Liver (tissue), 3 donors: ENCODE measurements around the gene ZNF467.

Experiments used
- ATF3 ChIP-seq: IDR thresholded peaks from 2 replicates; pipeline ENCODE4 v1.6.1; 2016; ENCODE audit warnings: antibody characterized with exemption
- CTCF ChIP-seq: fragments of 150-350 bp; IDR thresholded peaks from 2 replicates; pipeline ENCODE4 v1.5.1; 2017; ENCODE audit warnings: improper control_type of control experiment, low read depth, low read length; ENCODE audit not compliant: missing input control
- FOXA1 ChIP-seq: IDR thresholded peaks from 2 replicates; pipeline ENCODE4 v1.6.1; 2016; ENCODE audit warnings: antibody characterized with exemption
- GABPA ChIP-seq, 2 donors: IDR thresholded peaks in 1 of 2; conservative IDR thresholded peaks in 1 of 2; 2 replicates each; pipeline ENCODE4 v1.6.1; 2016; ENCODE audit warnings: antibody characterized with exemption in 2 of 2, mild to moderate bottlenecking in 1 of 2, moderate library complexity in 1 of 2
- JUND ChIP-seq, 2 donors: IDR thresholded peaks; 2 replicates each; pipeline ENCODE4 v1.6.1; 2016; ENCODE audit warnings: antibody characterized with exemption in 2 of 2
- MAX ChIP-seq: IDR thresholded peaks from 2 replicates; pipeline ENCODE4 v1.6.1; 2016; ENCODE audit warnings: antibody characterized with exemption
- RAD21 ChIP-seq, 2 donors: IDR thresholded peaks; 2 replicates each; pipeline ENCODE4 v1.6.1; 2016; ENCODE audit warnings: antibody characterized with exemption in 2 of 2, mild to moderate bottlenecking in 2 of 2
- REST ChIP-seq: IDR thresholded peaks from 2 replicates; pipeline ENCODE4 v1.6.1; 2016; ENCODE audit warnings: antibody characterized with exemption, mild to moderate bottlenecking
- RXRA ChIP-seq, 2 donors: IDR thresholded peaks; 2 replicates each; pipeline ENCODE4 v1.6.1; 2017 to 2018; ENCODE audit warnings: antibody characterized with exemption in 2 of 2, mild to moderate bottlenecking in 1 of 2
- SP1 ChIP-seq: IDR thresholded peaks from 2 replicates; pipeline ENCODE4 v1.6.1; 2018; ENCODE audit warnings: antibody characterized with exemption, mild to moderate bottlenecking
- TAF1 ChIP-seq: conservative IDR thresholded peaks from 2 replicates; pipeline ENCODE4 v1.6.1; 2016; ENCODE audit warnings: antibody characterized with exemption, mild to moderate bottlenecking
- YY1 ChIP-seq: IDR thresholded peaks from 2 replicates; pipeline ENCODE4 v1.6.1; 2016; ENCODE audit warnings: antibody characterized with exemption, mild to moderate bottlenecking
- ZBTB33 ChIP-seq: IDR thresholded peaks from 2 replicates; pipeline ENCODE4 v1.6.1; 2016; ENCODE audit warnings: antibody characterized with exemption
- donor health status: healthy.
- donor health status: healthy.

GRCh38 chr7:149784251-149784608 lies 10.8 kb upstream of the ZNF467 start:
- TF ChIP-seq CTCF (no peak), GABPA (IDR thresholded peaks at IDR 0.05 in 1 of 2, conservative IDR thresholded peaks at IDR 0.05 in 1 of 2) (no peak), REST (no peak), ATF3 (no peak), RXRA (IDR thresholded peaks at IDR 0.05) (no peak), RAD21 (IDR thresholded peaks at IDR 0.05) (no peak), TAF1 (no peak), JUND (IDR thresholded peaks at IDR 0.05) (no peak), MAX (no peak), YY1 (no peak), SP1 (no peak), ZBTB33 (no peak), FOXA1 (no peak)
